Sigmoid colon (tissue), 3 donors: ENCODE results near the gene PRKD1.

ENCODE experiments used
- POLR2A ChIP-seq, 2 donors: fragments of 450-650 bp; IDR thresholded peaks; one replicate each; pipeline ENCODE4 v1.6.1; 2016; ENCODE audit warnings: antibody characterized with exemption in 2 of 2, mild to moderate bottlenecking in 2 of 2, moderate library complexity in 2 of 2
- TF ChIP-seq, protein P1 (sequence below), 4 experiments: fragments of 450-650 bp in 3 of 4; fragments of 200-600 bp in 1 of 4; IDR thresholded peaks; one replicate each; pipeline ENCODE4 v1.5.1; 2016 to 2019; ENCODE audit warnings: antibody characterized with exemption in 4 of 4, mild to moderate bottlenecking in 3 of 4, moderate library complexity in 2 of 4

- TF ChIP-seq, protein P1, sequence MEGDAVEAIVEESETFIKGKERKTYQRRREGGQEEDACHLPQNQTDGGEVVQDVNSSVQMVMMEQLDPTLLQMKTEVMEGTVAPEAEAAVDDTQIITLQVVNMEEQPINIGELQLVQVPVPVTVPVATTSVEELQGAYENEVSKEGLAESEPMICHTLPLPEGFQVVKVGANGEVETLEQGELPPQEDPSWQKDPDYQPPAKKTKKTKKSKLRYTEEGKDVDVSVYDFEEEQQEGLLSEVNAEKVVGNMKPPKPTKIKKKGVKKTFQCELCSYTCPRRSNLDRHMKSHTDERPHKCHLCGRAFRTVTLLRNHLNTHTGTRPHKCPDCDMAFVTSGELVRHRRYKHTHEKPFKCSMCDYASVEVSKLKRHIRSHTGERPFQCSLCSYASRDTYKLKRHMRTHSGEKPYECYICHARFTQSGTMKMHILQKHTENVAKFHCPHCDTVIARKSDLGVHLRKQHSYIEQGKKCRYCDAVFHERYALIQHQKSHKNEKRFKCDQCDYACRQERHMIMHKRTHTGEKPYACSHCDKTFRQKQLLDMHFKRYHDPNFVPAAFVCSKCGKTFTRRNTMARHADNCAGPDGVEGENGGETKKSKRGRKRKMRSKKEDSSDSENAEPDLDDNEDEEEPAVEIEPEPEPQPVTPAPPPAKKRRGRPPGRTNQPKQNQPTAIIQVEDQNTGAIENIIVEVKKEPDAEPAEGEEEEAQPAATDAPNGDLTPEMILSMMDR (IDR thresholded peaks at IDR 0.05): no peak
- TF ChIP-seq POLR2A (IDR thresholded peaks at IDR 0.05): no peak
Observed at GRCh38 chr14:29822430-29822709, 105.3 kb downstream of the PRKD1 start.
